ENCODE measurements around the gene PALS2. TPM values are rescaled to one million over a fixed set of nuclear protein-coding genes. Genes with fewer than 3 reads are reported as not detected.

The PALS2 gene
- total and polyA plus RNA-seq, 12 donors = 1.2 to 11.3 (median 6.1) TPM

GRCh38 chr7:24576171-24577025 lies 3.1 kb downstream of the PALS2 start:
- intact Hi-C loops (cut with DNase I) = no loop called here
- peaks cover 0 to 18% (median 4%) of the 10 kb centered on the region in 9 donors for H3K4me1 ChIP-seq
- ATAC-seq (no peak), DNase-seq (no peak)
- 22 to 27% methylated on average over 2 of the region's 2 CpGs for WGBS, 2 donors
- TF ChIP-seq CTCF (IDR thresholded peaks at IDR 0.05) = peak; percentile 11 to 64 (median 45)
- no peak overlapping the region for H3K27ac ChIP-seq
- no peaks in the 10 kb centered on the region for H3K9me3 ChIP-seq
- no peak overlapping the region for H3K4me3 ChIP-seq
- no peaks in the 10 kb centered on the region for H3K36me3 ChIP-seq
- H3K27me3 ChIP-seq = peaks cover 0 to 38% (median 11%) of the 10 kb centered on the region in 7 donors

- DNase-seq (no peak), ATAC-seq (no peak)
- TF ChIP-seq CTCF (IDR thresholded peaks at IDR 0.05) = no peak
- 90 to 94% methylated on average over 3 of the region's 3 CpGs for WGBS, 2 donors
- Histone ChIP-seq H3K27ac (no peak overlapping the region), H3K27me3 (peaks cover 0 to 26% (median 11%) of the 10 kb centered on the region in 7 donors), H3K9me3 (no peaks in the 10 kb centered on the region), H3K4me3 (no peak overlapping the region), H3K36me3 (no peaks in the 10 kb centered on the region), H3K4me1 (peaks cover 0 to 12% (median 4%) of the 10 kb centered on the region in 9 donors)
- intact Hi-C loops (cut with DNase I) = no loop called here
Measured at GRCh38 chr7:24578052-24578451, 4.8 kb downstream of the PALS2 start.

- ATAC-seq (no peak), DNase-seq (no peak)
- intact Hi-C loops (cut with DNase I) = no loop called here
- no peak for TF ChIP-seq CTCF (IDR thresholded peaks at IDR 0.05)
- Histone ChIP-seq H3K9me3 (no peaks in the 10 kb centered on the region), H3K36me3 (no peaks in the 10 kb centered on the region), H3K27ac (no peak overlapping the region), H3K27me3 (peaks cover 0 to 13% (median 0%) of the 10 kb centered on the region in 7 donors), H3K4me3 (no peak overlapping the region), H3K4me1 (no peaks in the 10 kb centered on the region)
- WGBS, 2 donors = 86 to 96% methylated on average over 2 of the region's 2 CpGs
Measured at GRCh38 chr7:24580283-24580946, 7.2 kb downstream of the PALS2 start.

- Histone ChIP-seq H3K9me3 (no peaks in the 10 kb centered on the region), H3K27ac (no peak overlapping the region), H3K27me3 (peaks cover 0 to 5% (median 0%) of the 10 kb centered on the region in 7 donors), H3K4me1 (no peaks in the 10 kb centered on the region), H3K36me3 (no peaks in the 10 kb centered on the region), H3K4me3 (no peak overlapping the region)
- DNase-seq (no peak), ATAC-seq (no peak)
- intact Hi-C loops (cut with DNase I) = no loop called here
- no peak for TF ChIP-seq CTCF (IDR thresholded peaks at IDR 0.05)
- WGBS, 2 donors = 86 to 87% methylated on average over 2 of the region's 2 CpGs
Measured at GRCh38 chr7:24582166-24582565, 8.9 kb downstream of the PALS2 start.
